ENCODE data around the gene TRA2B.

TRA2B gene

GRCh38 chr3:185976977-185977678 lies 39.3 kb upstream of the TRA2B start:
- no peaks in the 10 kb centered on the region for H3K36me3 ChIP-seq (ENCODE audit: insufficient read depth)
- no peaks in the 10 kb centered on the region for H3K4me1 ChIP-seq (ENCODE audit: low read depth, poor library complexity, severe bottlenecking)
- H3K27ac ChIP-seq, result no peak overlapping the region
- TF ChIP-seq CTCF (conservative IDR thresholded peaks at IDR 0.05; ENCODE audit: low read depth, low read length), result peak; percentile 98
- no peaks in the 10 kb centered on the region for H3K27me3 ChIP-seq (ENCODE audit: insufficient read depth, low read depth)
- no peak overlapping the region for H2AFZ ChIP-seq (ENCODE audit: low read depth)
- no peak overlapping the region for H3K9ac ChIP-seq
- no peaks in the 10 kb centered on the region for H3K79me2 ChIP-seq (ENCODE audit: insufficient read depth, low read depth)
- no peak overlapping the region for H3K4me3 ChIP-seq (IDR thresholded peaks at IDR 0.05; ENCODE audit: insufficient read depth, low read depth, low read length)
- H4K20me1 ChIP-seq (ENCODE audit: insufficient read depth), result no peaks in the 10 kb centered on the region
- no peak overlapping the region for H3K4me2 ChIP-seq

- no peak overlapping the region for H3K4me3 ChIP-seq (IDR thresholded peaks at IDR 0.05; ENCODE audit: insufficient read depth, low read depth, low read length)
- no peaks in the 10 kb centered on the region for H4K20me1 ChIP-seq (ENCODE audit: insufficient read depth)
- H3K27me3 ChIP-seq (ENCODE audit: insufficient read depth, low read depth), result no peaks in the 10 kb centered on the region
- no peak overlapping the region for H3K9ac ChIP-seq
- no peaks in the 10 kb centered on the region for H3K79me2 ChIP-seq (ENCODE audit: insufficient read depth, low read depth)
- no peak overlapping the region for H2AFZ ChIP-seq (ENCODE audit: low read depth)
- H3K4me1 ChIP-seq (ENCODE audit: low read depth, poor library complexity, severe bottlenecking), result no peaks in the 10 kb centered on the region
- H3K27ac ChIP-seq, result no peak overlapping the region
- H3K4me2 ChIP-seq, result no peak overlapping the region
- H3K36me3 ChIP-seq (ENCODE audit: insufficient read depth), result no peaks in the 10 kb centered on the region
- no peak for TF ChIP-seq CTCF (conservative IDR thresholded peaks at IDR 0.05; ENCODE audit: low read depth, low read length)
Measured at GRCh38 chr3:185976100-185976499, 38.3 kb upstream of the TRA2B start.

GRCh38 chr3:185971579-185971978 lies 33.8 kb upstream of the TRA2B start:
- Histone ChIP-seq H3K4me1 (ENCODE audit: low read depth, poor library complexity, severe bottlenecking) (no peaks in the 10 kb centered on the region), H4K20me1 (ENCODE audit: insufficient read depth) (no peaks in the 10 kb centered on the region), H3K4me2 (no peak overlapping the region), H3K9ac (no peak overlapping the region), H3K27ac (no peak overlapping the region), H3K36me3 (ENCODE audit: insufficient read depth) (no peaks in the 10 kb centered on the region), H3K27me3 (ENCODE audit: insufficient read depth, low read depth) (no peaks in the 10 kb centered on the region), H3K79me2 (ENCODE audit: insufficient read depth, low read depth) (no peaks in the 10 kb centered on the region), H2AFZ (ENCODE audit: low read depth) (no peak overlapping the region), H3K4me3 (IDR thresholded peaks at IDR 0.05; ENCODE audit: insufficient read depth, low read depth, low read length) (no peak overlapping the region)
- TF ChIP-seq CTCF (conservative IDR thresholded peaks at IDR 0.05; ENCODE audit: low read depth, low read length), result no peak

GRCh38 chr3:185968168-185968567 lies 30.4 kb upstream of the TRA2B start:
- H3K27ac ChIP-seq, result no peak overlapping the region
- no peak overlapping the region for H3K9ac ChIP-seq
- no peaks in the 10 kb centered on the region for H3K79me2 ChIP-seq (ENCODE audit: insufficient read depth, low read depth)
- H3K4me3 ChIP-seq (IDR thresholded peaks at IDR 0.05; ENCODE audit: insufficient read depth, low read depth, low read length), result no peak overlapping the region
- TF ChIP-seq CTCF (conservative IDR thresholded peaks at IDR 0.05; ENCODE audit: low read depth, low read length), result no peak
- no peaks in the 10 kb centered on the region for H4K20me1 ChIP-seq (ENCODE audit: insufficient read depth)
- H3K4me1 ChIP-seq (ENCODE audit: low read depth, poor library complexity, severe bottlenecking), result no peaks in the 10 kb centered on the region
- no peaks in the 10 kb centered on the region for H3K36me3 ChIP-seq (ENCODE audit: insufficient read depth)
- no peaks in the 10 kb centered on the region for H3K27me3 ChIP-seq (ENCODE audit: insufficient read depth, low read depth)
- no peak overlapping the region for H2AFZ ChIP-seq (ENCODE audit: low read depth)
- no peak overlapping the region for H3K4me2 ChIP-seq
